Measurements from ENCODE around the gene STH. TPM values are rescaled to one million over a fixed set of nuclear protein-coding genes. Genes with fewer than 3 reads are reported as not detected.

The STH gene
- total and polyA plus RNA-seq, 2 experiments from 2014 or later = 0.55 TPM; not detected in 1

DNA sequence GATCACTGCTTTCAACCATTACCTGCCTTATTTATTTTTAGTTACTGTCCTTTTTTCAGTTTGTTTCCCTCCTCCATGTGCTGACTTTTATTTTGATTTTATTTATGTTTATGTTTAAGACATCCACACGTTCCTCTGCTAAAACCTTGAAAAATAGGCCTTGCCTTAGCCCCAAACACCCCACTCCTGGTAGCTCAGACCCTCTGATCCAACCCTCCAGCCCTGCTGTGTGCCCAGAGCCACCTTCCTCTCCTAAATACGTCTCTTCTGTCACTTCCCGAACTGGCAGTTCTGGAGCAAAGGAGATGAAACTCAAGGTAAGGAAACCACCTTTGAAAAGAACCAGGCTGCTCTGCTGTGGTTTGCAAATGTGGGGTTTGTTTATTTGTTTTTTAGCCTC is 9.3 kb upstream of the STH start:
- Histone ChIP-seq H3K36me3 (ENCODE audit: insufficient read depth) (no peaks in the 10 kb centered on the region), H3K27me3 (ENCODE audit: insufficient read depth) (no peaks in the 10 kb centered on the region), H2AFZ (no peak overlapping the region), H3K79me2 (replicated peaks; ENCODE audit: insufficient read depth) (no peaks in the 10 kb centered on the region), H3K4me1 (ENCODE audit: insufficient read depth) (no peaks in the 10 kb centered on the region; the same call in 1 of the 2 replicates), H3F3A (replicated peaks; ENCODE audit: low read depth) (no peaks in the 10 kb centered on the region), H4K20me1 (replicated peaks; ENCODE audit: insufficient read depth) (no peaks in the 10 kb centered on the region), H3K27ac (ENCODE audit: low read depth) (no peak overlapping the region), H3K9me2 (ENCODE audit: insufficient read depth) (no peaks in the 10 kb centered on the region), H3K4me3 (no peak overlapping the region), H3K4me2 (no peak overlapping the region)
- H3K4me1 Mint-ChIP-seq = peaks cover 5% of the 10 kb centered on the region
- H3K4me3 Mint-ChIP-seq = no peak overlapping the region
- H3K27ac Mint-ChIP-seq = no peak overlapping the region
- DNase-seq (ENCODE audit: low spot score) = no peak
- peaks cover 8% of the 10 kb centered on the region for H3K27me3 Mint-ChIP-seq (ENCODE audit: insufficient read depth, low read depth, poor library complexity)
- ATAC-seq = no peak
- no peaks in the 10 kb centered on the region for H3K36me3 Mint-ChIP-seq (ENCODE audit: low read depth)
- no peaks in the 10 kb centered on the region; the same call in 2 of the 3 replicates for H3K9me3 Mint-ChIP-seq
- TF ChIP-seq, protein P1, sequence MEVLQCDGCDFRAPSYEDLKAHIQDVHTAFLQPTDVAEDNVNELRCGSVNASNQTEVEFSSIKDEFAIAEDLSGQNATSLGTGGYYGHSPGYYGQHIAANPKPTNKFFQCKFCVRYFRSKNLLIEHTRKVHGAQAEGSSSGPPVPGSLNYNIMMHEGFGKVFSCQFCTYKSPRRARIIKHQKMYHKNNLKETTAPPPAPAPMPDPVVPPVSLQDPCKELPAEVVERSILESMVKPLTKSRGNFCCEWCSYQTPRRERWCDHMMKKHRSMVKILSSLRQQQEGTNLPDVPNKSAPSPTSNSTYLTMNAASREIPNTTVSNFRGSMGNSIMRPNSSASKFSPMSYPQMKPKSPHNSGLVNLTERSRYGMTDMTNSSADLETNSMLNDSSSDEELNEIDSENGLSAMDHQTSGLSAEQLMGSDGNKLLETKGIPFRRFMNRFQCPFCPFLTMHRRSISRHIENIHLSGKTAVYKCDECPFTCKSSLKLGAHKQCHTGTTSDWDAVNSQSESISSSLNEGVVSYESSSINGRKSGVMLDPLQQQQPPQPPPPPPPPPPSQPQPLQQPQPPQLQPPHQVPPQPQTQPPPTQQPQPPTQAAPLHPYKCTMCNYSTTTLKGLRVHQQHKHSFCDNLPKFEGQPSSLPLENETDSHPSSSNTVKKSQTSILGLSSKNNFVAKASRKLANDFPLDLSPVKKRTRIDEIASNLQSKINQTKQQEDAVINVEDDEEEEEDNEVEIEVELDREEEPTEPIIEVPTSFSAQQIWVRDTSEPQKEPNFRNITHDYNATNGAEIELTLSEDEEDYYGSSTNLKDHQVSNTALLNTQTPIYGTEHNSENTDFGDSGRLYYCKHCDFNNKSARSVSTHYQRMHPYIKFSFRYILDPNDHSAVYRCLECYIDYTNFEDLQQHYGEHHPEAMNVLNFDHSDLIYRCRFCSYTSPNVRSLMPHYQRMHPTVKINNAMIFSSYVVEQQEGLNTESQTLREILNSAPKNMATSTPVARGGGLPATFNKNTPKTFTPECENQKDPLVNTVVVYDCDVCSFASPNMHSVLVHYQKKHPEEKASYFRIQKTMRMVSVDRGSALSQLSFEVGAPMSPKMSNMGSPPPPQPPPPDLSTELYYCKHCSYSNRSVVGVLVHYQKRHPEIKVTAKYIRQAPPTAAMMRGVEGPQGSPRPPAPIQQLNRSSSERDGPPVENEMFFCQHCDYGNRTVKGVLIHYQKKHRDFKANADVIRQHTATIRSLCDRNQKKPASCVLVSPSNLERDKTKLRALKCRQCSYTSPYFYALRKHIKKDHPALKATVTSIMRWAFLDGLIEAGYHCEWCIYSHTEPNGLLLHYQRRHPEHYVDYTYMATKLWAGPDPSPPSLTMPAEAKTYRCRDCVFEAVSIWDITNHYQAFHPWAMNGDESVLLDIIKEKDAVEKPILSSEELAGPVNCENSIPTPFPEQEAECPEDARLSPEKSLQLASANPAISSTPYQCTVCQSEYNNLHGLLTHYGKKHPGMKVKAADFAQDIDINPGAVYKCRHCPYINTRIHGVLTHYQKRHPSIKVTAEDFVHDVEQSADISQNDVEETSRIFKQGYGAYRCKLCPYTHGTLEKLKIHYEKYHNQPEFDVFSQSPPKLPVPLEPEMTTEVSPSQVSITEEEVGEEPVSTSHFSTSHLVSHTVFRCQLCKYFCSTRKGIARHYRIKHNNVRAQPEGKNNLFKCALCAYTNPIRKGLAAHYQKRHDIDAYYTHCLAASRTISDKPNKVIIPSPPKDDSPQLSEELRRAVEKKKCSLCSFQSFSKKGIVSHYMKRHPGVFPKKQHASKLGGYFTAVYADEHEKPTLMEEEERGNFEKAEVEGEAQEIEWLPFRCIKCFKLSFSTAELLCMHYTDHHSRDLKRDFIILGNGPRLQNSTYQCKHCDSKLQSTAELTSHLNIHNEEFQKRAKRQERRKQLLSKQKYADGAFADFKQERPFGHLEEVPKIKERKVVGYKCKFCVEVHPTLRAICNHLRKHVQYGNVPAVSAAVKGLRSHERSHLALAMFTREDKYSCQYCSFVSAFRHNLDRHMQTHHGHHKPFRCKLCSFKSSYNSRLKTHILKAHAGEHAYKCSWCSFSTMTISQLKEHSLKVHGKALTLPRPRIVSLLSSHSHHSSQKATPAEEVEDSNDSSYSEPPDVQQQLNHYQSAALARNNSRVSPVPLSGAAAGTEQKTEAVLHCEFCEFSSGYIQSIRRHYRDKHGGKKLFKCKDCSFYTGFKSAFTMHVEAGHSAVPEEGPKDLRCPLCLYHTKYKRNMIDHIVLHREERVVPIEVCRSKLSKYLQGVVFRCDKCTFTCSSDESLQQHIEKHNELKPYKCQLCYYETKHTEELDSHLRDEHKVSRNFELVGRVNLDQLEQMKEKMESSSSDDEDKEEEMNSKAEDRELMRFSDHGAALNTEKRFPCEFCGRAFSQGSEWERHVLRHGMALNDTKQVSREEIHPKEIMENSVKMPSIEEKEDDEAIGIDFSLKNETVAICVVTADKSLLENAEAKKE (CRISPR knock-in tag; IDR thresholded peaks at IDR 0.05) = no peak
- TF ChIP-seq CREB1 (CRISPR knock-in tag; IDR thresholded peaks at IDR 0.05; ENCODE audit: low read depth) = no peak
- no peak for TF ChIP-seq ZNF114 (CRISPR knock-in tag; IDR thresholded peaks at IDR 0.05)
- TF ChIP-seq, protein P2, sequence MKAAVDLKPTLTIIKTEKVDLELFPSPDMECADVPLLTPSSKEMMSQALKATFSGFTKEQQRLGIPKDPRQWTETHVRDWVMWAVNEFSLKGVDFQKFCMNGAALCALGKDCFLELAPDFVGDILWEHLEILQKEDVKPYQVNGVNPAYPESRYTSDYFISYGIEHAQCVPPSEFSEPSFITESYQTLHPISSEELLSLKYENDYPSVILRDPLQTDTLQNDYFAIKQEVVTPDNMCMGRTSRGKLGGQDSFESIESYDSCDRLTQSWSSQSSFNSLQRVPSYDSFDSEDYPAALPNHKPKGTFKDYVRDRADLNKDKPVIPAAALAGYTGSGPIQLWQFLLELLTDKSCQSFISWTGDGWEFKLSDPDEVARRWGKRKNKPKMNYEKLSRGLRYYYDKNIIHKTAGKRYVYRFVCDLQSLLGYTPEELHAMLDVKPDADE (IDR thresholded peaks at IDR 0.05) = no peak
- TF ChIP-seq EZH2 (IDR thresholded peaks at IDR 0.05; ENCODE audit: low read depth, unreplicated experiment) = no peak

DNA sequence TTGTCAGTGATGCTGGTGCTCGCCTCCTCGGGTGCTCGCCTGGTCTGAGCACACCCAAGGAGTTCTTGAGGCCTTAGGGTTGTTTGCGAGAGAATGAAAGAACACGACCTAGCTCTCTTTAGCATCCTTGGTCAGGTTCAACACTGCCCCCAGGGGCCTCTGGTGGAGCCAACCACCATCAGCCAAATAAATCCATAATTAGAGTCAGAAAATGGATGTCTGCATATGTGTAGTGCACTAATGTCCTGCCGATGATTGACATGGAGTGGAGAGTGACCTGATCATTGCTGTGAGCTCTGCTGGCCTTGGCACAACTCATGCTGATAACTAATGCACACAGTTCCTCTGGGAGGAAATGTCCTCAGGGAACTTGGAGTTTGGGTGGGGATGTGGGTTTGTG is 8.2 kb upstream of the STH start:
- Histone ChIP-seq H2AFZ (no peak overlapping the region), H3K27me3 (ENCODE audit: insufficient read depth) (no peaks in the 10 kb centered on the region), H3K4me2 (no peak overlapping the region), H3K79me2 (replicated peaks; ENCODE audit: insufficient read depth) (no peaks in the 10 kb centered on the region), H4K20me1 (replicated peaks; ENCODE audit: insufficient read depth) (no peaks in the 10 kb centered on the region), H3K4me3 (no peak overlapping the region), H3K36me3 (ENCODE audit: insufficient read depth) (no peaks in the 10 kb centered on the region), H3F3A (replicated peaks; ENCODE audit: low read depth) (no peaks in the 10 kb centered on the region), H3K27ac (ENCODE audit: low read depth) (no peak overlapping the region), H3K9me2 (ENCODE audit: insufficient read depth) (no peaks in the 10 kb centered on the region), H3K4me1 (ENCODE audit: insufficient read depth) (no peaks in the 10 kb centered on the region; the same call in 1 of the 2 replicates)
- Mint-ChIP-seq H3K4me3 (no peak overlapping the region), H3K9me3 (no peaks in the 10 kb centered on the region; the same call in 2 of the 3 replicates), H3K27ac (no peak overlapping the region), H3K27me3 (ENCODE audit: insufficient read depth, low read depth, poor library complexity) (peaks cover 8% of the 10 kb centered on the region), H3K4me1 (peaks cover 5% of the 10 kb centered on the region), H3K36me3 (ENCODE audit: low read depth) (no peaks in the 10 kb centered on the region)
- DNase-seq (ENCODE audit: low spot score) (no peak), ATAC-seq (no peak)
- TF ChIP-seq, protein P3, sequence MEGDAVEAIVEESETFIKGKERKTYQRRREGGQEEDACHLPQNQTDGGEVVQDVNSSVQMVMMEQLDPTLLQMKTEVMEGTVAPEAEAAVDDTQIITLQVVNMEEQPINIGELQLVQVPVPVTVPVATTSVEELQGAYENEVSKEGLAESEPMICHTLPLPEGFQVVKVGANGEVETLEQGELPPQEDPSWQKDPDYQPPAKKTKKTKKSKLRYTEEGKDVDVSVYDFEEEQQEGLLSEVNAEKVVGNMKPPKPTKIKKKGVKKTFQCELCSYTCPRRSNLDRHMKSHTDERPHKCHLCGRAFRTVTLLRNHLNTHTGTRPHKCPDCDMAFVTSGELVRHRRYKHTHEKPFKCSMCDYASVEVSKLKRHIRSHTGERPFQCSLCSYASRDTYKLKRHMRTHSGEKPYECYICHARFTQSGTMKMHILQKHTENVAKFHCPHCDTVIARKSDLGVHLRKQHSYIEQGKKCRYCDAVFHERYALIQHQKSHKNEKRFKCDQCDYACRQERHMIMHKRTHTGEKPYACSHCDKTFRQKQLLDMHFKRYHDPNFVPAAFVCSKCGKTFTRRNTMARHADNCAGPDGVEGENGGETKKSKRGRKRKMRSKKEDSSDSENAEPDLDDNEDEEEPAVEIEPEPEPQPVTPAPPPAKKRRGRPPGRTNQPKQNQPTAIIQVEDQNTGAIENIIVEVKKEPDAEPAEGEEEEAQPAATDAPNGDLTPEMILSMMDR (conservative IDR thresholded peaks at IDR 0.05; ENCODE audit: low read depth in 2 of 2) = peak; percentile 16 to 23; a peak in 1 of 4 replicates
- TF ChIP-seq EZH2phosphoT487 (IDR thresholded peaks at IDR 0.05; ENCODE audit: unreplicated experiment) (no peak), POLR2AphosphoS5 (IDR thresholded peaks at IDR 0.05; ENCODE audit: low read depth) (no peak), EZH2 (IDR thresholded peaks at IDR 0.05; ENCODE audit: low read depth, unreplicated experiment) (no peak), ZNF114 (CRISPR knock-in tag; IDR thresholded peaks at IDR 0.05) (no peak)
- TF ChIP-seq, protein P4, sequence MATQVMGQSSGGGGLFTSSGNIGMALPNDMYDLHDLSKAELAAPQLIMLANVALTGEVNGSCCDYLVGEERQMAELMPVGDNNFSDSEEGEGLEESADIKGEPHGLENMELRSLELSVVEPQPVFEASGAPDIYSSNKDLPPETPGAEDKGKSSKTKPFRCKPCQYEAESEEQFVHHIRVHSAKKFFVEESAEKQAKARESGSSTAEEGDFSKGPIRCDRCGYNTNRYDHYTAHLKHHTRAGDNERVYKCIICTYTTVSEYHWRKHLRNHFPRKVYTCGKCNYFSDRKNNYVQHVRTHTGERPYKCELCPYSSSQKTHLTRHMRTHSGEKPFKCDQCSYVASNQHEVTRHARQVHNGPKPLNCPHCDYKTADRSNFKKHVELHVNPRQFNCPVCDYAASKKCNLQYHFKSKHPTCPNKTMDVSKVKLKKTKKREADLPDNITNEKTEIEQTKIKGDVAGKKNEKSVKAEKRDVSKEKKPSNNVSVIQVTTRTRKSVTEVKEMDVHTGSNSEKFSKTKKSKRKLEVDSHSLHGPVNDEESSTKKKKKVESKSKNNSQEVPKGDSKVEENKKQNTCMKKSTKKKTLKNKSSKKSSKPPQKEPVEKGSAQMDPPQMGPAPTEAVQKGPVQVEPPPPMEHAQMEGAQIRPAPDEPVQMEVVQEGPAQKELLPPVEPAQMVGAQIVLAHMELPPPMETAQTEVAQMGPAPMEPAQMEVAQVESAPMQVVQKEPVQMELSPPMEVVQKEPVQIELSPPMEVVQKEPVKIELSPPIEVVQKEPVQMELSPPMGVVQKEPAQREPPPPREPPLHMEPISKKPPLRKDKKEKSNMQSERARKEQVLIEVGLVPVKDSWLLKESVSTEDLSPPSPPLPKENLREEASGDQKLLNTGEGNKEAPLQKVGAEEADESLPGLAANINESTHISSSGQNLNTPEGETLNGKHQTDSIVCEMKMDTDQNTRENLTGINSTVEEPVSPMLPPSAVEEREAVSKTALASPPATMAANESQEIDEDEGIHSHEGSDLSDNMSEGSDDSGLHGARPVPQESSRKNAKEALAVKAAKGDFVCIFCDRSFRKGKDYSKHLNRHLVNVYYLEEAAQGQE (IDR thresholded peaks at IDR 0.05; ENCODE audit: unreplicated experiment) = no peak

All from GM23338 (cell line).